Measurements from ENCODE around the gene CFAP141. TPM values are rescaled to one million over a fixed set of nuclear protein-coding genes. Genes with fewer than 3 reads are reported as not detected.

Gene CFAP141
- polyA plus RNA-seq, 1 experiment = not detected

DNA sequence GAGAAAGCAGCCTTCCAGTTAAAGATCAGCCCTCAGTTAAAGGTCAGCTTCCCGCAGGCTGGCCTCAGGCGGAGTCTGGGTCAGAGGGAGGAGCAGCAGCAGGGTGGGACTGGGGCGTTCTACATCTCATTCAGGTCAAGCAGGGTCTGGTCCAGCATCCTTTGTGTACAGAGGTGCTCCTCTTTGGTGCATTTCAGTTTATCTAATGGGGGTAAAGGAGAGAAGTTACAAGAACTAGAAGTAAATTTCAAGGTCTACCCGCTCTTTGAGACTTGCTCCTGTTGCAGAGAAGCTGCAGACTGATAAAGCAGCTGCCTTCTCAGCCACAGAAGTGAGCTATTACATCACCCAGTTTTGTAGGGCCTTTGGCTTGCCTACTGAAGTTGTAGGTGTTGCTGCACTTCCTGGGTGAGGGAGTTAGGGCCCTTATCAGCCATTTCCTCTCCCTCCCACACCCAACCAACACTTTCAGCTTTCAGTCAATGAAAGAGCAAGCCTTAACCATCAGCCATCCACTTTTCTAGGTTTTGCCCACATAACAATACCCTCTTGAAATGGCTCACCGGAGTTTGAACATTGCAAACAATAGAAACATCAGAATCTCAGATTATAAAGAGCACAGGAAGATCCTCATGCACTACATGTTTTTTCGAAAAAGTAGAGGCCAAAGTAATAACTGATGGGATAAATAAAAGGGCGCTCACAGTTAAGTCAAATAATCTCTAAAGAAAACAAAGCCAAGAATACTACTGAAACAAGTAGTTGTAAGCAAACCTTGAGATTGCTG, 48.4 kb downstream of the CFAP141 start:
- ChIA-PET CTCF (no interaction called here), POLR2A (no interaction called here)
- TF ChIP-seq, protein P1, sequence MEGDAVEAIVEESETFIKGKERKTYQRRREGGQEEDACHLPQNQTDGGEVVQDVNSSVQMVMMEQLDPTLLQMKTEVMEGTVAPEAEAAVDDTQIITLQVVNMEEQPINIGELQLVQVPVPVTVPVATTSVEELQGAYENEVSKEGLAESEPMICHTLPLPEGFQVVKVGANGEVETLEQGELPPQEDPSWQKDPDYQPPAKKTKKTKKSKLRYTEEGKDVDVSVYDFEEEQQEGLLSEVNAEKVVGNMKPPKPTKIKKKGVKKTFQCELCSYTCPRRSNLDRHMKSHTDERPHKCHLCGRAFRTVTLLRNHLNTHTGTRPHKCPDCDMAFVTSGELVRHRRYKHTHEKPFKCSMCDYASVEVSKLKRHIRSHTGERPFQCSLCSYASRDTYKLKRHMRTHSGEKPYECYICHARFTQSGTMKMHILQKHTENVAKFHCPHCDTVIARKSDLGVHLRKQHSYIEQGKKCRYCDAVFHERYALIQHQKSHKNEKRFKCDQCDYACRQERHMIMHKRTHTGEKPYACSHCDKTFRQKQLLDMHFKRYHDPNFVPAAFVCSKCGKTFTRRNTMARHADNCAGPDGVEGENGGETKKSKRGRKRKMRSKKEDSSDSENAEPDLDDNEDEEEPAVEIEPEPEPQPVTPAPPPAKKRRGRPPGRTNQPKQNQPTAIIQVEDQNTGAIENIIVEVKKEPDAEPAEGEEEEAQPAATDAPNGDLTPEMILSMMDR (IDR thresholded peaks at IDR 0.05; ENCODE audit: low read depth, low read length) = no peak
- DNase-seq (ENCODE audit: low read depth, low spot score) = no peak
- Histone ChIP-seq H3K4me3 (ENCODE audit: low read depth, low read length) (no peak overlapping the region), H3K27ac (ENCODE audit: low read depth, low read length) (no peak overlapping the region), H3K27me3 (ENCODE audit: control insufficient read depth, insufficient read depth, low read length) (no peaks in the 10 kb centered on the region), H3K9me3 (ENCODE audit: control insufficient read depth, insufficient read depth, low read length) (no peaks in the 10 kb centered on the region; the same call in 1 of the 2 replicates)

DNA sequence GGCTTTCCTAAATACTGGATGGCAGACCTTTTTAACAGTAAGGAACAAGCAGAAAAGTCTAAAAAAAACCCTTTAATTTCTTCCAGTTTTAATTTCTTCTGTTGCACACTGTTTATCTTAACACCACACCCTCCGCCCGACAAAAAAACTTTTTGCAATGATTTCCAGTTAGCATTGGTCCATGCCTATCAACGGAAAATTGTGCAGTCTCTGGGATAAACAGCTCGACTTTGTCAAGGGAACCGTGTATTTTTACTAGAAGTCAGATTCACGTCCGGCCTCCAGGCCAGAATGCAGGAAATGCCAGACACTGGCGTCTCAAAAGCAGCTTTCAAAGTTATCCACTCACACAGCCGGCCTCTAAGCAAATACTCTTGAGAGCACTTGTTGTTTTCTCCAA, 50.9 kb downstream of the CFAP141 start:
- Histone ChIP-seq H3K27ac (ENCODE audit: low read depth, low read length) (peak overlapping the region; percentile 39), H3K9me3 (ENCODE audit: control insufficient read depth, insufficient read depth, low read length) (no peaks in the 10 kb centered on the region; the same call in 1 of the 2 replicates), H3K4me3 (ENCODE audit: low read depth, low read length) (no peak overlapping the region), H3K27me3 (ENCODE audit: control insufficient read depth, insufficient read depth, low read length) (no peaks in the 10 kb centered on the region)
- ChIA-PET POLR2A (interaction anchor here (0.7 to 1.9 kb wide), 3 partner anchors 27 to 170 kb away, joined by 3 to 11 read pairs (median 4); partner anchors contain the start of genes ATP8B2 and RPS27), CTCF (no interaction called here)
- TF ChIP-seq, protein P1 (IDR thresholded peaks at IDR 0.05; ENCODE audit: low read depth, low read length) = no peak
- peak; percentile 20 for DNase-seq (ENCODE audit: low read depth, low spot score)

DNA sequence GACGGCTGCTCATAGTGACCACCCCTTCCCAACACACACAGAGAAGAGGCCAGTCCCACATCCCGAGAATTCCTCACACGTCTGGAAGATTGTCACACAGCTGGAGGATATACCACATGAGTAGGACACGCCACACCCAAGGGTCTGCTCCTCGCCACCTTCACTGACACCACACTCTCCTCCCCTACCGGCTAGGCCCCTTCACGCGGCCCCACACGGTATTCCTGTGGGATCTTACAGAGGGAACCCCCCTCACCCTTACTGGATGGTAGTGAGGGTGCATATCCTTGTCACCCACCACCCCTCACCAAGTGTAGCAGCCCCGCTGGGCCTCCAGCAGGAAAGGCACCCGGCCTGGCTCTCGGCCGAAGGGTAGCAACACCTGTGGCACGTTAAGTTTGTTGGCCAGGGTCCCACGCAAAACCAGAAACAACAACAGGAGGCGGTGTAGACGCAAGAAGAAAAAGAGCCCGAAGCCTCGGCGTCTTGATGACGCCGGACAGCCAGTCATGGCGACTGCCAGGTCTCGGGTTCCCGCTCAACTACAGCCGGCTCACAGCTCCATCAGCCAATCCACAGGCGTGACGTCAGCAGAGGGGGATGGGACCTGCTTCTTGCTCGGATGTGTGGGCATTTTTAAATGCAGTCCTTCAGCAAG, 51.5 kb downstream of the CFAP141 start, which contains the start of gene NUP210L:
NUP210L (minus strand) TSS at position 540 of the 658 bp plus-strand sequence.
- ChIA-PET CTCF (no interaction called here), POLR2A (interaction anchor here (1.1 to 1.9 kb wide), 2 partner anchors 27 to 164 kb away, joined by 3 to 11 read pairs; partner anchors contain the start of gene RPS27)
- TF ChIP-seq, protein P1 (IDR thresholded peaks at IDR 0.05; ENCODE audit: low read depth, low read length) = no peak
- no peaks in the 10 kb centered on the region; the same call in 1 of the 2 replicates for H3K9me3 ChIP-seq (ENCODE audit: control insufficient read depth, insufficient read depth, low read length)
- no peak within 1 kb of the TSS for H3K4me3 ChIP-seq (ENCODE audit: low read depth, low read length)
- no peaks in the 10 kb centered on the region for H3K27me3 ChIP-seq (ENCODE audit: control insufficient read depth, insufficient read depth, low read length)
- peak within 1 kb of the TSS; percentile 39 for H3K27ac ChIP-seq (ENCODE audit: low read depth, low read length)
- peak; percentile 4 for DNase-seq (ENCODE audit: low read depth, low spot score)

DNA sequence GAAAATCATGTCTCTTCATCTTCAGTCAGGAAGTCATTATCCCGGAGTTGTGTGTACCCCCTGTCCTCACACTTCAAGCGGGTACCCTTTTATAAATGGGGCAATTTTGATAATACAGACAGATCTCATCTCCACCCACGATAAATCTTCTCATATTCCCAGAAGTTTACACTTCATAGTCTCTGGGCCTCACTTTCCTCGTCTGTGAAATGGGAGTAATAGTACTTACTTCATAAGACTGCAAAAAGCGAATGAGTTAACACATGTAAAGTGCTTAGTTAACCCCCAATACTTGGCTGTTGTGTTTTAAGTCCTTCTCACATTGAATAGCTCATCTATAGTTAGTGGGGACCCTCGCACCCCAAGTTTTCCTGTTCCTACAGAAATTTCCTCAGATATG, 52.1 kb downstream of the CFAP141 start:
- TF ChIP-seq, protein P1 (IDR thresholded peaks at IDR 0.05; ENCODE audit: low read depth, low read length) = no peak
- no peaks in the 10 kb centered on the region; the same call in 1 of the 2 replicates for H3K9me3 ChIP-seq (ENCODE audit: control insufficient read depth, insufficient read depth, low read length)
- no peak overlapping the region for H3K27ac ChIP-seq (ENCODE audit: low read depth, low read length)
- no peaks in the 10 kb centered on the region for H3K27me3 ChIP-seq (ENCODE audit: control insufficient read depth, insufficient read depth, low read length)
- DNase-seq (ENCODE audit: low read depth, low spot score) = no peak
- H3K4me3 ChIP-seq (ENCODE audit: low read depth, low read length) = no peak overlapping the region
- CTCF ChIA-PET = no interaction called here
- POLR2A ChIA-PET = no interaction called here

DNA sequence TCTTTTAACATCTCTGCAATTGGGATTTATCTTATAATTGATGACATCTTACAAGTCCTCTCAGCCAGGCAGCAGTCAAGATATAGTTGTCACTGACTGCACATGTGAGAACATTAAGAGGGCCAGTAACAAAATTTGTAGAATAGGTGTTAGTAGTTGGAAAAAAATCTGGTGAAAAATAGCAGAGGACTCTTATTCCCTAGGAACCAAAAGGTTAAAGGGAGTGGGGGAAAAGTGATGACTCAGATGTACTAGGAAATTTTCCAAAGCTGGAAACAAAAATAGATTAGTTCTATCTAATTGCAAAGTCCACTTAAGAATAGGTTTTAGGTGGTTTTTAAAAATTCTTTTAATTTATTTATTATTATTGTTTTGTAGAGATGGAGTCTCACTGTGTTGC, 54.8 kb downstream of the CFAP141 start:
- Histone ChIP-seq H3K27ac (ENCODE audit: low read depth, low read length) (no peak overlapping the region), H3K9me3 (ENCODE audit: control insufficient read depth, insufficient read depth, low read length) (no peaks in the 10 kb centered on the region; the same call in 1 of the 2 replicates), H3K4me3 (ENCODE audit: low read depth, low read length) (no peak overlapping the region), H3K27me3 (ENCODE audit: control insufficient read depth, insufficient read depth, low read length) (no peaks in the 10 kb centered on the region)
- CTCF ChIA-PET = interaction anchor here (0.5 kb wide), 1 partner anchor 477 kb away, joined by 3 read pairs; no protein-coding TSS in a partner anchor
- POLR2A ChIA-PET = no interaction called here
- no peak for DNase-seq (ENCODE audit: low read depth, low spot score)
- TF ChIP-seq, protein P1 (IDR thresholded peaks at IDR 0.05; ENCODE audit: low read depth, low read length) = no peak

Measured in AG04450 (cell line).